OCI-LY3 (cell line): ENCODE results near the gene HMCN1.

Source experiments
- H2AFZ ChIP-seq: fragments of 200-600, 300-600 bp; shearing (Covaris generic); 2 replicates; pipeline ENCODE4 v1.6.0; 2014; ENCODE audit warnings: antibody characterized with exemption, low read depth, low read length
- H3K27ac ChIP-seq: fragments of 200-600, 300-600 bp; sonication (generic); 2 replicates; pipeline ENCODE4 v1.5.1; 2014; ENCODE audit warnings: mild to moderate bottlenecking, low read length, moderate library complexity, mixed read lengths
- H3K27me3 ChIP-seq: fragments of 200-600, 300-600 bp; sonication (generic); 2 replicates; pipeline ENCODE4 v1.6.1; 2014; ENCODE audit warnings: low read depth, low read length, mixed read lengths
- H3K36me3 ChIP-seq: fragments of 200-600, 300-600 bp; sonication (generic); replicated peaks from 2 replicates; pipeline ENCODE3; 2014; ENCODE audit warnings: low read depth, low read length, mixed read lengths
- H3K4me1 ChIP-seq: fragments of 300-600, 200-600 bp; sonication (generic); 2 replicates; pipeline ENCODE4 v1.6.1; 2014; ENCODE audit warnings: low read length, mixed read lengths
- H3K4me2 ChIP-seq: fragments of 200-600, 300-600 bp; sonication (generic); 2 replicates; pipeline ENCODE4 v1.6.1; 2014; ENCODE audit warnings: low read length, mixed read lengths
- H3K4me3 ChIP-seq: fragments of 300-600, 200-600 bp; sonication (generic); 2 replicates; pipeline ENCODE4 v1.5.1; 2014; ENCODE audit warnings: antibody characterized with exemption, mild to moderate bottlenecking, low read length, moderate library complexity
- H3K79me2 ChIP-seq: fragments of 300-600, 200-600 bp; shearing (Covaris generic); 2 replicates; pipeline ENCODE4 v1.6.1; 2014; ENCODE audit warnings: mild to moderate bottlenecking, low read length, mixed read lengths
- H3K9ac ChIP-seq: fragments of 300-600, 200-600 bp; shearing (Covaris generic); 2 replicates; pipeline ENCODE4 v1.6.0; 2014; ENCODE audit warnings: mild to moderate bottlenecking, low read length, moderate library complexity
- H3K9me3 ChIP-seq: fragments of 200-600, 300-600 bp; shearing (Covaris generic); 2 replicates; pipeline ENCODE4 v1.6.1; 2014; ENCODE audit warnings: low read length, mixed read lengths; ENCODE audit not compliant: insufficient read depth
- H4K20me1 ChIP-seq: fragments of 200-600, 300-600 bp; sonication (generic); 2 replicates; pipeline ENCODE4 v1.6.1; 2016; ENCODE audit warnings: low read length, mixed read lengths; ENCODE audit not compliant: insufficient read depth
- CTCF ChIP-seq: fragments of 200-600, 300-600 bp; sonication (generic); IDR thresholded peaks from 2 replicates; pipeline ENCODE4 v1.5.1; 2014; ENCODE audit warnings: antibody characterized with exemption, low read length, low read depth
- EZH2phosphoT487 ChIP-seq: fragments of 200-600 bp; shearing (Covaris generic); IDR thresholded peaks from 2 replicates; pipeline ENCODE4 v1.6.1; 2018; ENCODE audit warnings: antibody characterized with exemption, mixed run types, low read depth

Gene HMCN1

GRCh38 chr1:186094172-186094571 lies 360.0 kb downstream of the HMCN1 start:
- Histone ChIP-seq H3K4me3 (no peak overlapping the region), H3K79me2 (no peaks in the 10 kb centered on the region), H3K4me2 (no peak overlapping the region), H3K9me3 (no peaks in the 10 kb centered on the region), H3K27ac (no peak overlapping the region), H2AFZ (no peak overlapping the region), H4K20me1 (no peaks in the 10 kb centered on the region), H3K27me3 (peaks cover 41% of the 10 kb centered on the region), H3K36me3 (no peaks in the 10 kb centered on the region), H3K4me1 (peaks cover 10% of the 10 kb centered on the region), H3K9ac (no peak overlapping the region)
- no peak for TF ChIP-seq CTCF
- no peak for TF ChIP-seq EZH2phosphoT487

- Histone ChIP-seq H3K4me3 (no peak overlapping the region), H3K9ac (no peak overlapping the region), H4K20me1 (no peaks in the 10 kb centered on the region), H3K79me2 (no peaks in the 10 kb centered on the region), H2AFZ (0 out of 2 replicates have a peak overlapping the region, but pooled peaks have one; percentile 1), H3K4me1 (peaks cover 25% of the 10 kb centered on the region), H3K36me3 (no peaks in the 10 kb centered on the region), H3K27ac (peak overlapping the region; percentile 16; the same call in 1 of the 2 replicates), H3K4me2 (peak overlapping the region; percentile 46), H3K27me3 (peaks cover 24% of the 10 kb centered on the region), H3K9me3 (no peaks in the 10 kb centered on the region)
- TF ChIP-seq EZH2phosphoT487 (no peak), CTCF (no peak)
These were observed 365.3 kb downstream of the HMCN1 start for GRCh38 chr1:186099336-186100104.

GRCh38 chr1:186102107-186102506 lies 367.9 kb downstream of the HMCN1 start:
- no peaks in the 10 kb centered on the region for H3K79me2 ChIP-seq
- H3K9me3 ChIP-seq, result no peaks in the 10 kb centered on the region
- peaks cover 14% of the 10 kb centered on the region; the same call in 1 of the 2 replicates for H3K27me3 ChIP-seq
- TF ChIP-seq EZH2phosphoT487 (no peak), CTCF (no peak)
- no peak overlapping the region for H3K4me3 ChIP-seq
- no peak overlapping the region for H3K27ac ChIP-seq
- no peaks in the 10 kb centered on the region for H3K36me3 ChIP-seq
- no peaks in the 10 kb centered on the region for H4K20me1 ChIP-seq
- no peak overlapping the region for H3K9ac ChIP-seq
- no peak overlapping the region for H3K4me2 ChIP-seq
- H3K4me1 ChIP-seq, result peaks cover 25% of the 10 kb centered on the region
- no peak overlapping the region for H2AFZ ChIP-seq

- no peaks in the 10 kb centered on the region for H3K36me3 ChIP-seq
- peaks cover 14% of the 10 kb centered on the region; the same call in 1 of the 2 replicates for H3K27me3 ChIP-seq
- peaks cover 25% of the 10 kb centered on the region for H3K4me1 ChIP-seq
- no peak overlapping the region for H3K4me2 ChIP-seq
- no peak overlapping the region for H3K4me3 ChIP-seq
- H3K9ac ChIP-seq, result no peak overlapping the region
- H2AFZ ChIP-seq, result no peak overlapping the region
- H3K9me3 ChIP-seq, result no peaks in the 10 kb centered on the region
- H3K27ac ChIP-seq, result no peak overlapping the region
- H3K79me2 ChIP-seq, result no peaks in the 10 kb centered on the region
- no peaks in the 10 kb centered on the region for H4K20me1 ChIP-seq
- TF ChIP-seq EZH2phosphoT487 (no peak), CTCF (no peak)
These were observed 368.5 kb downstream of the HMCN1 start for GRCh38 chr1:186102547-186103148.
